GM12873 (cell line): ENCODE data around the gene BTG4.
A peak's percentile ranks its signal among the peaks of the same experiment; 100 is the strongest.

Source experiments
- TF ChIP-seq, protein P1 (sequence below): IDR thresholded peaks from 2 replicates; pipeline ENCODE4 v1.5.1; 2012; ENCODE audit warnings: low read depth, mild to moderate bottlenecking, moderate library complexity, low read length, control low read depth; ENCODE audit not compliant: insufficient read depth; ENCODE audit errors: missing control alignments

The BTG4 gene

GRCh38 chr11:111455291-111456085, 56.7 kb downstream of the BTG4 start:
- TF ChIP-seq, protein P1, sequence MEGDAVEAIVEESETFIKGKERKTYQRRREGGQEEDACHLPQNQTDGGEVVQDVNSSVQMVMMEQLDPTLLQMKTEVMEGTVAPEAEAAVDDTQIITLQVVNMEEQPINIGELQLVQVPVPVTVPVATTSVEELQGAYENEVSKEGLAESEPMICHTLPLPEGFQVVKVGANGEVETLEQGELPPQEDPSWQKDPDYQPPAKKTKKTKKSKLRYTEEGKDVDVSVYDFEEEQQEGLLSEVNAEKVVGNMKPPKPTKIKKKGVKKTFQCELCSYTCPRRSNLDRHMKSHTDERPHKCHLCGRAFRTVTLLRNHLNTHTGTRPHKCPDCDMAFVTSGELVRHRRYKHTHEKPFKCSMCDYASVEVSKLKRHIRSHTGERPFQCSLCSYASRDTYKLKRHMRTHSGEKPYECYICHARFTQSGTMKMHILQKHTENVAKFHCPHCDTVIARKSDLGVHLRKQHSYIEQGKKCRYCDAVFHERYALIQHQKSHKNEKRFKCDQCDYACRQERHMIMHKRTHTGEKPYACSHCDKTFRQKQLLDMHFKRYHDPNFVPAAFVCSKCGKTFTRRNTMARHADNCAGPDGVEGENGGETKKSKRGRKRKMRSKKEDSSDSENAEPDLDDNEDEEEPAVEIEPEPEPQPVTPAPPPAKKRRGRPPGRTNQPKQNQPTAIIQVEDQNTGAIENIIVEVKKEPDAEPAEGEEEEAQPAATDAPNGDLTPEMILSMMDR, result no peak

- TF ChIP-seq, protein P1, result peak; percentile 66
Measured at GRCh38 chr11:111454561-111455192, 57.5 kb downstream of the BTG4 start.

GRCh38 chr11:111452817-111453552, 59.2 kb downstream of the BTG4 start:
- TF ChIP-seq, protein P1, result no peak

DNA sequence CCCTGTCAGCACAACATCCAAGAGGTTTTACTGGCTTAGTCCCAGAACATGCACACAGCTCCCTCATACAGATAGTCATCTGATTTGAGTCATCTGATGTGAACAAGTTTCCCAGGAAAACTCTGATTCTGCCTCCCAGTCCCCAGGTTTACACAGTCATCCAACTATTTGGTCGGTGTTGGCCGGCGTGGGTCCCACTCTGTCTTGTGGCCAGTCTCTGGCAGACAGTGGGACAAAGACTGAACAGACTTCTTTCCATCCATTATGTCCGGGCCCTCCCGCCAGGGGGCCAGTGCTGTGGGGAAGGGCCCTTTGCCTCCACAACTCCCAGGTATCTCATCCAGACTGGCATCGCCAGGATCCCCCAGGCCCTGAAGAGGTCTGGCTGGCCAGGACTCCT, 60.0 kb downstream of the BTG4 start:
- TF ChIP-seq, protein P1, result no peak

DNA sequence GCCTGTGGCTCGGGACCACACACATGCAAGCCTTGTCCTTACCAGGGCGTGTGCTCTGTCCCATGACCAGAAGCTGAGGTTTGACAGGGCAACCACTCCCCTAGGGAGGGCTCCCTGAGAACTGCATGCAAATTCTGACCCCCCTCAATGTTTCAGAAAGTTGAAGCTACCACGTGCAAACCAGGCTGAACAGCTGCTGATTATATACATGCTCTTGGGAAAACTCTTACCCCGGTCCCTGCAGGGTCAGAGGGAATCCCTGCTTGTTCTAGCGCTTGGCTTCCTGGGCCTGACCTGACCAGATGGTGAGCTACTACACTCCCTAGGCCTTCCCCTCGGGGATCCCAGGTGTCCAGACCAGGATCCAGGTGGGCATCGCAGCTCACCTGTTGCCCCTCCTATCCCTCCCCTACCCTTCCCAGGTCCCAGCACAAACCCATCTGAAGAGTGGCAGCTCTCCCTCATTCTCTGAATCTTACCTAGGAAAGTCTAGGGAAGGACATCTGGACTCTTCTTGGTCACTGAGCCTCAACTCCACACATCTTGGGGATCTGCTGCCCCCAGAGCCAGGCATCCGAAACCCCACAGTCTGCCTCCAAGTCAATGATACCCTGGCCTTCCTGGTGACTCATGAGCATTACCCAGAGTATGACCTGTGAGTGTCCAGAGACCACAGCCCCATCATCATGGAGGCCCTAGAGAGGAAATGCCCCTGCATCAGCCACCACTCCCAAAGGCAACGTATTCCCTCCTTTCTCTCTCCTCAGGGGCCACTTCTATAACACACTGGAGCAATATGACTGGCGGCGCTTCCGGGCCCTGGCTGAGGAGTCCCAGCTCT, 61.5 kb downstream of the BTG4 start:
- TF ChIP-seq, protein P1, result no peak

GRCh38 chr11:111449696-111450479, 62.3 kb downstream of the BTG4 start:
- TF ChIP-seq, protein P1, result no peak
